Measurements from ENCODE around the gene SPDYE5. TPM values are rescaled to one million over a fixed set of nuclear protein-coding genes. Genes with fewer than 3 reads are reported as not detected.

Gene SPDYE5, protein sequence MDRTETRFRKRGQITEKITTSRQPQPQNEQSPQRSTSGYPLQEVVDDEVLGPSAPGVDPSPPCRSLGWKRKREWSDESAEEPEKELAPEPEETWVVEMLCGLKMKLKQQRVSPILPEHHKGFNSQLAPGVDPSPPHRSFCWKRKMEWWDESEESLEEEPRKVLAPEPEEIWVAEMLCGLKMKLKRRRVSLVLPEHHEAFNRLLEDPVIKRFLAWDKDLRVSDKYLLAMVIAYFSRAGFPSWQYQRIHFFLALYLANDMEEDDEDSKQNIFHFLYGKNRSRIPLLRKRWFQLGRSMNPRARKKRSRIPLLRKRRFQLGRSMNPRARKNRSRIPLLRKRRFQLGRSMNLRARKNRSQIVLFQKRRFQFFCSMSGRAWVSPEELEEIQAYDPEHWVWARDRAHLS
- total RNA-seq = not detected in 2 replicates

DNA sequence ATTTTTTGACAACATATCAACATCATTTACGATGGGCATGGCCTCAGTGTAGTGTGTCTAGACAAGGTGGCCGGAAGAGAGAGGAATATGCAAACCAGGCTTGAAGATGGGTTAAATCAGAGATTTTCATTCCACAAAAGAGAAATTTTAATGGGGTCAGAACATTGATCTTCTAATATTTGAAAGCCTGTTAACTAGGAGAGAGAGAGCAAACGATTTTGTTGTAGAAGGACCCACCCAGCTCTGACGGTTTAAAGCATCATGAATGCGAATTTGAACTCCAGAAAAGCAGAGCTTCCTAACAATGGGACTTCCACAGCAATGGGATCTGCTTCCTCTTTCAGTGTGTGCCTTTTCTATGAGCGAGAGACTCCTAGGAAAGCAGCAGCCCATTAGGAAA is at the start of gene SPDYE5:
SPDYE5 (plus strand) TSS at position 301 of the 400 bp plus-strand sequence. CDS start 1,728 bp downstream, outside the sequence.

DNA sequence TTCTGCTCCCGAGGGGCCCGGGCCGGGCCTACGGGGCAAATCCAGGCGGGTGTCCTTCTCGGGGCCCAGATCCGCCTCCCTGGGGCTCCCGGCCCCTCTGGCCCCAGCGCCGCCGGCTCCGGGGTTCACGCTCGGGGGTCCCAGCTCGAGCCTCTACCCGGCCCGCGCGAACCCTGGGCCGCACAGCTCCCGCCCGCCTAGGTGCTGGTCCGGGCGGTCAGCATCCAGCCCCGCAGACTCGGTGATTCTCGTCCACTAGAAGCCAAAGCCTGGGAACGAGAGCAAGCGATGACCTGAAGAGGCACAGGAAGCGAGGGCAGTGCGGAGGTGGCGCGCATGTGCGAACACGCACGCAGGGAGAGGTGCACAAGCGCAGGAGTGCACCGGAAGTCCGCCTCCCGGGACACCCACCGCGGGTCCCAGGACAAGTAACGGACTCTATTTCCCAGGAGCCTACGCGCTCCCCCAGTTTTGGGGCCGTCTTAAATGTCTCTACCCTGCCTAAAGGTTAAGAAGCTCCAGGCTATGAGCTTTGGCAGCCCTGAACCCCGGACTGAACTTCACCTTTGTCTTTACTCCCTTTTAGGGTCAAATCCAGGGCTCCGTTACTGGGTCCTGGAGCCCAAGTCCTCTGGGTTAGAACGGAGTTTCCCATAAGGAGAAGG is 6.0 kb upstream of the SPDYE5 start, which contains the start of gene POM121C:
POM121C (minus strand) TSS at position 321 of the 665 bp plus-strand sequence. CDS start 44,803 bp downstream, outside the sequence.

Small RNAs within 50 kb of the gene (small RNA-seq; reads per million reads assigned to genes)
- gene AC211429.1 = not detected
- not detected for gene RF00019

Other genes starting within 250 kb of the SPDYE5 start
- gene TRIM73, start 96.7 kb upstream of the SPDYE5 start, total RNA-seq = 0.20 and 1.5 TPM in 2 replicates
- gene POM121C, start 6.0 kb upstream of the SPDYE5 start, total RNA-seq = 8.8 and 12.5 TPM in 2 replicates
- 7.0 and 15.6 TPM in 2 replicates for gene HIP1, start 246.6 kb downstream of the SPDYE5 start, total RNA-seq